RWPE2 (cell line): Measurements from ENCODE around the gene SREBF2.

Experiments
- ATAC-seq: fragments of 200-7000 bp; cut with Tn5 transposase; 3 replicates; pipeline ENCODE4 v1.9.1; 2021; ENCODE audit warnings: low read depth
- DNase-seq: peaks from one replicate; pipeline ENCODE4 v3.0.0-alpha.2; 2020; ENCODE audit warnings: low spot score
- H3K27ac ChIP-seq: fragments of 450-650 bp; 2 replicates; pipeline ENCODE4 v1.5.1; 2017; ENCODE audit warnings: mild to moderate bottlenecking; ENCODE audit not compliant: poor library complexity, severe bottlenecking
- H3K27me3 ChIP-seq: fragments of 250-450 bp; sonication (Bioruptor Pico); 2 replicates; pipeline ENCODE4 v1.5.1; 2021; ENCODE audit warnings: mild to moderate bottlenecking, moderate library complexity; ENCODE audit not compliant: insufficient read depth, poor library complexity, severe bottlenecking
- H3K36me3 ChIP-seq: fragments of 250-450 bp; sonication (Bioruptor Pico); 2 replicates; pipeline ENCODE4 v1.5.1; 2020; ENCODE audit warnings: low read depth, mild to moderate bottlenecking, moderate library complexity
- H3K4me1 ChIP-seq: fragments of 250-450 bp; sonication (Bioruptor Pico); 2 replicates; pipeline ENCODE4 v1.5.1; 2021; ENCODE audit warnings: mild to moderate bottlenecking, moderate library complexity; ENCODE audit not compliant: insufficient read depth, poor library complexity, severe bottlenecking
- H3K4me3 ChIP-seq: fragments of 250-450 bp; sonication (Bioruptor Pico); 2 replicates; pipeline ENCODE4 v1.5.1; 2021; ENCODE audit warnings: mild to moderate bottlenecking, moderate library complexity; ENCODE audit not compliant: severe bottlenecking
- H3K9me3 ChIP-seq: fragments of 250-450 bp; sonication (Bioruptor Pico); 2 replicates; pipeline ENCODE4 v1.5.1; 2021; ENCODE audit warnings: mild to moderate bottlenecking, moderate library complexity; ENCODE audit not compliant: severe bottlenecking
- CTCF ChIP-seq: fragments of 450-650 bp; IDR thresholded peaks from one replicate; pipeline ENCODE4 v1.5.1; 2017; ENCODE audit warnings: mild to moderate bottlenecking, moderate library complexity; ENCODE audit not compliant: poor library complexity, severe bottlenecking

The SREBF2 gene

DNA sequence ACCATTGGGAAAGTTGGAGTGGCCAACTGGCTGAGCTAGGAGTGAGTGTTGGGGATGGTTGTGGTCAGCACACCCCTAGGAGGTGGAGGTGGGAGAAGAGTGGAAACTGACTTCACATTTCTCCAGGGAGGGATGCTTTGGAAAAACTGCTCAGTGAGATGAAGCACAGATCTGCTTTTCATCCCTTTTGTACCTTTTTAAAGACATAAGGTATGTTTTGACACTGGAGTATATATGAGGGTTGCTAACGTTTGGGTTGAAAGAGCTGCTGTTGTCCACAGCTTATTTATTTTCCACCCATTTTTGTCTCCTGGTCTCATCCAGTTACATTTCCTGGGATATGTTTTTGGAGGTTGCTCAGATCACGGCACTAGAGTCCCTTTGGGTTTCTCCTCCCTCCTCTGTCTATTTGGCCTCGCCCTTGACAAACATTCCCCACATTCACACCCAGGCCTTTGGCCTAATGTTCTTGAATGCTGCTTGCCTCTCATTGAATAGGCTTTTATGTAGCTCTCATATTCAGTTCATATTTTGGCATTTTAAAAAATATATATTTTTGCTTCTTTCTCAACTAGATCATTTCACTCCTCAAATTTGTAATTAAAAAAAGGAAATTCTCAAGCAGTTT is 8.3 kb downstream of the SREBF2 start:
- Histone ChIP-seq H3K4me3 (no peak overlapping the region), H3K27me3 (no peaks in the 10 kb centered on the region), H3K4me1 (peaks cover 78% of the 10 kb centered on the region), H3K36me3 (peaks cover 91% of the 10 kb centered on the region), H3K27ac (peak overlapping the region; percentile 49), H3K9me3 (no peaks in the 10 kb centered on the region)
- peak; percentile 48 for ATAC-seq
- DNase-seq, result no peak
- TF ChIP-seq CTCF, result no peak

- peaks cover 76% of the 10 kb centered on the region for H3K36me3 ChIP-seq
- H3K27ac ChIP-seq, result peak overlapping the region; percentile 35
- H3K9me3 ChIP-seq, result no peaks in the 10 kb centered on the region
- DNase-seq, result no peak
- H3K4me1 ChIP-seq, result peaks cover 83% of the 10 kb centered on the region
- no peak overlapping the region for H3K4me3 ChIP-seq
- TF ChIP-seq CTCF, result no peak
- no peaks in the 10 kb centered on the region for H3K27me3 ChIP-seq
- ATAC-seq, result no peak
Observed at GRCh38 chr22:41842996-41843970, 10.4 kb downstream of the SREBF2 start.

GRCh38 chr22:41844036-41844435 is 11.1 kb downstream of the SREBF2 start:
- TF ChIP-seq CTCF, result no peak
- Histone ChIP-seq H3K27me3 (no peaks in the 10 kb centered on the region), H3K4me1 (peaks cover 75% of the 10 kb centered on the region), H3K27ac (peak overlapping the region; percentile 35), H3K9me3 (no peaks in the 10 kb centered on the region), H3K4me3 (no peak overlapping the region), H3K36me3 (peaks cover 76% of the 10 kb centered on the region)
- DNase-seq (no peak), ATAC-seq (no peak)

DNA sequence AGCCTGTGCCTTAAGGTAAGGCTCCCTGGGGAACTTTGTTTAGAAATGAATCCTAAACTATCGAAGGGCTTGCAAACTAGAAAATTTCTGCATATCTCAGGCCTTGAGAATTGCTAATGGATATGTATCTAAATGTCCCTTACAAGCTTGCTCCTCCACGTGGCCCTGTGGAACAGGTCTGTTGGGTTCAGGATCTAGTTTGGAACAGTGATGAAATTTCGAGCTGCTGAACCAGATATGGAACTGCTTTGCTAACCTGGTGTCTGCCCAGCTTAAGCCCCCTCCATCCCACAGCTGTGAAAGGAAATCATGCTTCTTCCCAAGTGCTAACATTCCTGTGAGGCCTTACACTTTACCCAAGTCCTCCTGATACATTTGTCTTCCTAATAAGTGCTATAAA is 11.6 kb downstream of the SREBF2 start:
- Histone ChIP-seq H3K4me1 (peaks cover 70% of the 10 kb centered on the region), H3K27me3 (no peaks in the 10 kb centered on the region), H3K27ac (peak overlapping the region; percentile 35), H3K36me3 (peaks cover 76% of the 10 kb centered on the region), H3K4me3 (no peak overlapping the region), H3K9me3 (no peaks in the 10 kb centered on the region)
- DNase-seq, result no peak
- ATAC-seq, result peak; percentile 37
- no peak for TF ChIP-seq CTCF
